ENCODE measurements around the gene RSBN1. TPM values are rescaled to one million over a fixed set of nuclear protein-coding genes. Genes with fewer than 3 reads are reported as not detected.

The RSBN1 gene
- total and polyA plus RNA-seq, 9 donors: 9.9 to 15.3 (median 11.6) TPM

GRCh38 chr1:113784104-113784779, 28.0 kb downstream of the RSBN1 start:
- Histone ChIP-seq H3K36me3 (ENCODE audit: control insufficient read depth, insufficient read depth, low read length) (peaks cover under 1% of the 10 kb centered on the region), H3K4me1 (ENCODE audit: control insufficient read depth, insufficient read depth, low read length) (peaks cover 14% of the 10 kb centered on the region), H3K27me3 (ENCODE audit: control insufficient read depth, insufficient read depth, low read length) (no peaks in the 10 kb centered on the region), H3K27ac (ENCODE audit: low read length) (peak overlapping the region; percentile 32), H3K4me3 (ENCODE audit: low read length) (no peak overlapping the region), H3K9me3 (replicated peaks; ENCODE audit: control insufficient read depth, low read depth, low read length) (no peaks in the 10 kb centered on the region)
- 81% methylated on average over 2 of the region's 5 CpGs for WGBS (ENCODE audit: insufficient coverage)
- peak; percentile 15 for DNase-seq

- Histone ChIP-seq H3K4me1 (ENCODE audit: control insufficient read depth, insufficient read depth, low read length) (peaks cover 14% of the 10 kb centered on the region), H3K4me3 (ENCODE audit: low read length) (no peak overlapping the region), H3K36me3 (ENCODE audit: control insufficient read depth, insufficient read depth, low read length) (no peaks in the 10 kb centered on the region), H3K27ac (ENCODE audit: low read length) (peak overlapping the region; percentile 31), H3K9me3 (replicated peaks; ENCODE audit: control insufficient read depth, low read depth, low read length) (no peaks in the 10 kb centered on the region), H3K27me3 (ENCODE audit: control insufficient read depth, insufficient read depth, low read length) (no peaks in the 10 kb centered on the region)
- DNase-seq: peak; percentile 83
- WGBS (ENCODE audit: insufficient coverage): 0% methylated on average over 1 of the region's 4 CpGs
These were observed 28.8 kb downstream of the RSBN1 start for GRCh38 chr1:113783254-113784103.

- no peaks in the 10 kb centered on the region for H3K36me3 ChIP-seq (ENCODE audit: control insufficient read depth, insufficient read depth, low read length)
- DNase-seq: peak; percentile 39
- no peak overlapping the region for H3K4me3 ChIP-seq (ENCODE audit: low read length)
- H3K9me3 ChIP-seq (replicated peaks; ENCODE audit: control insufficient read depth, low read depth, low read length): no peaks in the 10 kb centered on the region
- H3K27me3 ChIP-seq (ENCODE audit: control insufficient read depth, insufficient read depth, low read length): no peaks in the 10 kb centered on the region
- no CpG with 5 or more reads among the region's 2 CpGs for WGBS (ENCODE audit: insufficient coverage)
- H3K4me1 ChIP-seq (ENCODE audit: control insufficient read depth, insufficient read depth, low read length): peaks cover 14% of the 10 kb centered on the region
- no peak overlapping the region for H3K27ac ChIP-seq (ENCODE audit: low read length)
These were observed 29.9 kb downstream of the RSBN1 start for GRCh38 chr1:113782406-113782805.

DNA sequence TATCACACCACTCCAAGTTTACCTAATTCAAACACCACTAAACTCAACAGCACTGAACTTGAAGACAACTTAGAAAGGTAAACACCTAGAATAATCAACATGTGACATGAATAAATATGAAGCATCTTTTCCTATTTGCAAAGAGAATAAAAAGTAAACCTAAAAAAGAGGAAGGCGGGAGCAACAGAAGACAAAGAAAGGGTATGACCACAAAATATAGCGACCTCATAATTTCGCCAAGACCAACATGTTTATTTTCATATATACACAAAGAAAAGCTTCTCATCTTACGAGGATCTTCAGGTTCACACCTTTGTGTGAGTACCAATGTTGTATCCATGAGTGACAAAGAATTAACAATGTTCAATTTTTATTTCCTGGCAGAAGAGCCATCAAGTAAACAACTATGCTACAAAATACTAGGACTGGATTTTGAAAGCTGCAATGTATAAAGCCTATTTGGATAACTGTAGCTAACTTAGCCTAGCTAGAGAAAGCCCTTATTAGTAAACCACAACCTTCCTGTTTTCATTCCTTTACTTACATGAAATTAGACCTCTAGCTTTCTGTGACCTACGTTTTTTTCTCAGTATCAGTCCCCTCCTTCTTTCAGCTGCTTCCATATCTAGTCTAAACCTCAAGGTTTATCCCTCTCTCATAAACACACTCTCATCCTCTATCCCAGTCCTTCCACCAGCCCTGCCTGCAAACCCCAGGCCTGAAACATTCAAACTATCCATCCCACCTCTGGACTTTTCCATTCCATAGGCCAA, 31.7 kb downstream of the RSBN1 start:
- Histone ChIP-seq H3K4me1 (ENCODE audit: control insufficient read depth, insufficient read depth, low read length) (peaks cover 14% of the 10 kb centered on the region), H3K27me3 (ENCODE audit: control insufficient read depth, insufficient read depth, low read length) (no peaks in the 10 kb centered on the region), H3K4me3 (ENCODE audit: low read length) (no peak overlapping the region), H3K36me3 (ENCODE audit: control insufficient read depth, insufficient read depth, low read length) (peaks cover 11% of the 10 kb centered on the region), H3K27ac (ENCODE audit: low read length) (no peak overlapping the region), H3K9me3 (replicated peaks; ENCODE audit: control insufficient read depth, low read depth, low read length) (no peaks in the 10 kb centered on the region)
- 33% methylated on average over 1 of the region's 5 CpGs for WGBS (ENCODE audit: insufficient coverage)
- DNase-seq: no peak

DNA sequence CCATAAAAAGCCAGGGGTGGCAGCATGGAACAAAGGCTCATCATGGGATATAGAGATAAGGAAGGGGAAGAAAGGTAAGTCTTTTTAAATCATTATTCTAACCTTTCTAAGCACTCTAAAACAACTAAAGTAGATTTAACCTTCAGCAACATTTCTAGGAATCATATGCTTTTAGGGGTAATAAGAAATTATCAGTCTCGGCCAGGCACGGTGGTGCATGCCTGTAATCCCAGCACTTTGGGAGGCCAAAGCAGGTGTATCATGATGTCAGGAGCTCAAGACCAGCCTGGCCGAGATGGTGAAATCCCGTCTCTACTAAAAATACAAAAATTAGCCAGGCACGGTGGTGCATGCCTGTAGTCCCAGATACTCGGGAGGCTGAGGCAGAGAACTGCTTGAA, 32.7 kb downstream of the RSBN1 start:
- no peaks in the 10 kb centered on the region for H3K9me3 ChIP-seq (replicated peaks; ENCODE audit: control insufficient read depth, low read depth, low read length)
- no peak overlapping the region for H3K27ac ChIP-seq (ENCODE audit: low read length)
- no peak for DNase-seq
- H3K27me3 ChIP-seq (ENCODE audit: control insufficient read depth, insufficient read depth, low read length): no peaks in the 10 kb centered on the region
- H3K4me1 ChIP-seq (ENCODE audit: control insufficient read depth, insufficient read depth, low read length): peaks cover 13% of the 10 kb centered on the region
- 87% methylated on average over 6 of the region's 6 CpGs for WGBS (ENCODE audit: insufficient coverage)
- H3K36me3 ChIP-seq (ENCODE audit: control insufficient read depth, insufficient read depth, low read length): peaks cover 11% of the 10 kb centered on the region
- no peak overlapping the region for H3K4me3 ChIP-seq (ENCODE audit: low read length)

- Histone ChIP-seq H3K4me1 (ENCODE audit: control insufficient read depth, insufficient read depth, low read length) (peaks cover 3% of the 10 kb centered on the region), H3K27me3 (ENCODE audit: control insufficient read depth, insufficient read depth, low read length) (no peaks in the 10 kb centered on the region), H3K36me3 (ENCODE audit: control insufficient read depth, insufficient read depth, low read length) (peaks cover 15% of the 10 kb centered on the region), H3K4me3 (ENCODE audit: low read length) (no peak overlapping the region), H3K9me3 (replicated peaks; ENCODE audit: control insufficient read depth, low read depth, low read length) (no peaks in the 10 kb centered on the region), H3K27ac (ENCODE audit: low read length) (no peak overlapping the region)
- DNase-seq: no peak
- WGBS (ENCODE audit: insufficient coverage): no CpG with 5 or more reads among the region's 4 CpGs
These were observed 34.7 kb downstream of the RSBN1 start for GRCh38 chr1:113777561-113777960.

GRCh38 chr1:113770031-113770430, 42.2 kb downstream of the RSBN1 start:
- H3K27ac ChIP-seq (ENCODE audit: low read length): no peak overlapping the region
- H3K36me3 ChIP-seq (ENCODE audit: control insufficient read depth, insufficient read depth, low read length): peaks cover 15% of the 10 kb centered on the region
- no peak overlapping the region for H3K4me3 ChIP-seq (ENCODE audit: low read length)
- no peaks in the 10 kb centered on the region for H3K27me3 ChIP-seq (ENCODE audit: control insufficient read depth, insufficient read depth, low read length)
- no peak for DNase-seq
- no peaks in the 10 kb centered on the region for H3K9me3 ChIP-seq (replicated peaks; ENCODE audit: control insufficient read depth, low read depth, low read length)
- no CpG with 5 or more reads among the region's 1 CpG for WGBS (ENCODE audit: insufficient coverage)
- H3K4me1 ChIP-seq (ENCODE audit: control insufficient read depth, insufficient read depth, low read length): no peaks in the 10 kb centered on the region

DNA sequence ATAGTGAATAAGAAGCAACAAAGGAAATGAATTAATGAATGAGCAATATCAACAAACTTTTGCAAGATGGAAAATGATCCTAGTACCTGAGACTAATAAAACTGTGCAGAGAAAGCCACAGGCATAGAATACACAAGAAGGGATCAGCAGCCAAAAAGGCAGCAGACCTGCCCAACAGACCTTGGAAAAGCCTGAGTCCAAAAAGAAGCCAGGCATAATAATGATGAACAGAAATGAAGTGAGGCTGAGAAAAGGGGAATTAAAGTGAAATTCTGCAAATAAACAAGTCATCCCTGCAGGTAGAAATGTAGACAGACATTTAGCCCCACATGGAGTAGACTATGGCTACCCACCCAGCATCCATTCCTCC, 42.7 kb downstream of the RSBN1 start:
- Histone ChIP-seq H3K4me3 (ENCODE audit: low read length) (no peak overlapping the region), H3K4me1 (ENCODE audit: control insufficient read depth, insufficient read depth, low read length) (no peaks in the 10 kb centered on the region), H3K27ac (ENCODE audit: low read length) (no peak overlapping the region), H3K9me3 (replicated peaks; ENCODE audit: control insufficient read depth, low read depth, low read length) (no peaks in the 10 kb centered on the region), H3K36me3 (ENCODE audit: control insufficient read depth, insufficient read depth, low read length) (peaks cover 15% of the 10 kb centered on the region), H3K27me3 (ENCODE audit: control insufficient read depth, insufficient read depth, low read length) (no peaks in the 10 kb centered on the region)
- DNase-seq: no peak

DNA sequence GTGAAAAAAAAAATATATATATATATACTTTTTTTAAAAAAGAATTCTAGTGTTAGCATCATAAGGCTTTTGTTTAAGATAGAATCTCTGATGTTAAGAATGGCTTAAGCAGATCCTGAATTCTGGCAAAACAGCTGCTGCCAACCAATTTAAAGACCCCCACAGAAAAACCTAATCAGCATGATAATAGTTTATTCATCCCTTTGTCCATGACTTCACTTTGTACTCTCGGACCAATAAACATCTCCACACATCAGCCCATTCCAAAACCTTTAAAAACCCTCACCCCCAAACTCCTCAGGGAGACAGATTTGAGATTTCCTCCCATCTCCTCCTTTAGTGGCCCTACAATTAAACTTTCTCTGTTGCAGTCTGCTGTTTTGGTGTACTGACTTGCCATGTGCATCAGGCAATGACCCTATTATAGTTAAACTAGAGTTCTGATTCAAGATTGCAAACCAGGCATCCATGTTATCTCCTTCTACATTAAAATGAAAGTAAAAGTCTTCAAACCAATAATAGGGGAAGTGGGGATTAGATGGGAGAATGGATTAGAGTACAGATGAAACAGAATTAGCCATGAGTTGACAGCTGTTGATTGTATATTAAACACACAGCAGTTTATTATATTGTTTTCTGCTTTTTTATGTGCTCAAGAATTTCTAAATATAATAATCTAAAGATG, 43.2 kb downstream of the RSBN1 start:
- H3K36me3 ChIP-seq (ENCODE audit: control insufficient read depth, insufficient read depth, low read length): peaks cover 12% of the 10 kb centered on the region
- H3K27ac ChIP-seq (ENCODE audit: low read length): no peak overlapping the region
- no peak overlapping the region for H3K4me3 ChIP-seq (ENCODE audit: low read length)
- no peaks in the 10 kb centered on the region for H3K9me3 ChIP-seq (replicated peaks; ENCODE audit: control insufficient read depth, low read depth, low read length)
- no peaks in the 10 kb centered on the region for H3K27me3 ChIP-seq (ENCODE audit: control insufficient read depth, insufficient read depth, low read length)
- DNase-seq: no peak
- WGBS (ENCODE audit: insufficient coverage): 8% methylated on average over 1 of the region's 1 CpG
- no peaks in the 10 kb centered on the region for H3K4me1 ChIP-seq (ENCODE audit: control insufficient read depth, insufficient read depth, low read length)

Data from muscle of leg (tissue), 11 donors.